Breast epithelium (tissue), 3 donors: ENCODE measurements around the gene FNIP2.

Experiments used
- CTCF ChIP-seq, 3 donors: fragments of 450-650 bp; IDR thresholded peaks; one replicate each; pipeline ENCODE4 v1.5.1; 2016 to 2017; ENCODE audit warnings: antibody characterized with exemption in 3 of 3, mild to moderate bottlenecking in 3 of 3, moderate library complexity in 3 of 3
- POLR2A ChIP-seq: fragments of 450-650 bp; IDR thresholded peaks from one replicate; pipeline ENCODE4 v1.6.1; 2016; ENCODE audit warnings: antibody characterized with exemption, mild to moderate bottlenecking, moderate library complexity
- POLR2AphosphoS5 ChIP-seq, 3 donors: sonication (generic); formaldehyde crosslinking; IDR thresholded peaks; one replicate each; pipeline ENCODE4 v1.6.1; 2017; ENCODE audit warnings: antibody characterized with exemption in 3 of 3

GRCh38 chr4:158871335-158871724 is 102.5 kb downstream of the FNIP2 start:
- TF ChIP-seq CTCF (IDR thresholded peaks at IDR 0.05): no peak
- TF ChIP-seq POLR2AphosphoS5 (IDR thresholded peaks at IDR 0.05): no peak
- no peak for TF ChIP-seq POLR2A
